HG03135 (cell line): ENCODE data around the gene UTP3.
"Not testable (repeated sequence)": the region's sequence is repeated elsewhere in the genome, so short reads cannot be mapped to it uniquely, and the experiment has no call there.

Experiments used
- ATAC-seq: cut with Tn5 transposase; IDR thresholded peaks from one replicate; pipeline ENCODE4 v1.9.1; 2021; ENCODE audit warnings: mild to moderate bottlenecking, moderate library complexity; ENCODE audit not compliant: unreplicated experiment

UTP3 gene

GRCh38 chr4:70713453-70714078 is 25.2 kb downstream of the UTP3 start:
- ATAC-seq, result peak; percentile 49

GRCh38 chr4:70714079-70714887 is 26.0 kb downstream of the UTP3 start:
- peak; percentile 46 for ATAC-seq

- peak; percentile 7 for ATAC-seq
Measured at GRCh38 chr4:70715097-70715496, 26.8 kb downstream of the UTP3 start.

- ATAC-seq, result no peak
Measured at GRCh38 chr4:70718811-70719604, 30.7 kb downstream of the UTP3 start.

- ATAC-seq, result no peak
Measured at GRCh38 chr4:70721747-70722146, 33.4 kb downstream of the UTP3 start, which contains the start of gene RUFY3. Gene RUFY3 (plus strand): TSS chr4:70721964. CDS start chr4:70722574, 610 bp downstream.

GRCh38 chr4:70722199-70722791 is 34.0 kb downstream of the UTP3 start:
- no peak for ATAC-seq

- no peak for ATAC-seq
Measured at GRCh38 chr4:70724463-70724862, 36.1 kb downstream of the UTP3 start.

GRCh38 chr4:70725633-70726032 is 37.3 kb downstream of the UTP3 start:
- ATAC-seq, result no peak

- not testable (repeated sequence) for ATAC-seq
Measured at GRCh38 chr4:70726515-70726914, 38.2 kb downstream of the UTP3 start.

GRCh38 chr4:70728091-70728490 is 39.8 kb downstream of the UTP3 start:
- no peak for ATAC-seq

GRCh38 chr4:70732878-70733277 is 44.5 kb downstream of the UTP3 start:
- ATAC-seq, result not testable (repeated sequence)

GRCh38 chr4:70734168-70734954 is 46.0 kb downstream of the UTP3 start:
- peak; percentile 91 for ATAC-seq

- peak; percentile 10 for ATAC-seq
Measured at GRCh38 chr4:70734971-70735370, 46.6 kb downstream of the UTP3 start.

GRCh38 chr4:70735915-70736314 is 47.6 kb downstream of the UTP3 start:
- not testable (repeated sequence) for ATAC-seq

- ATAC-seq, result no peak
Measured at GRCh38 chr4:70737006-70737405, 48.7 kb downstream of the UTP3 start.

- ATAC-seq, result no peak
Measured at GRCh38 chr4:70737409-70737808, 49.1 kb downstream of the UTP3 start.

GRCh38 chr4:70739496-70740337 is 51.4 kb downstream of the UTP3 start:
- no peak for ATAC-seq
